Sigmoid colon (tissue), 7 donors: Measurements from ENCODE around the gene ORMDL1. TPM values are rescaled to one million over a fixed set of nuclear protein-coding genes. Genes with fewer than 3 reads are reported as not detected.
"Not testable (repeated sequence)": the region's sequence is repeated elsewhere in the genome, so short reads cannot be mapped to it uniquely, and the experiment has no call there.

Experiments
- DNase-seq: peaks from one replicate; pipeline ENCODE4 v3.0.0-alpha.2; 2019
- H3K27ac ChIP-seq, 4 donors: fragments of 200-600 bp; sonication (generic); one replicate each; pipeline ENCODE4 v1.5.1; 2016 to 2019; ENCODE audit warnings: mild to moderate bottlenecking in 1 of 4
- H3K27me3 ChIP-seq, 3 donors: fragments of 200-600 bp; sonication (generic); one replicate each; pipeline ENCODE4 v1.5.1; 2019; ENCODE audit warnings: mild to moderate bottlenecking in 1 of 3
- H3K36me3 ChIP-seq, 4 donors: fragments of 200-600 bp; sonication (generic); one replicate each; pipeline ENCODE4 v1.5.1; 2016 to 2019
- H3K4me1 ChIP-seq, 4 donors: fragments of 200-600 bp; sonication (generic); one replicate each; pipeline ENCODE4 v1.5.1; 2017 to 2019
- H3K4me3 ChIP-seq, 4 donors: fragments of 200-600 bp; sonication (generic); one replicate each; pipeline ENCODE4 v1.5.1; 2017 to 2019; ENCODE audit warnings: mild to moderate bottlenecking in 2 of 4, moderate library complexity in 1 of 4
- H3K9me3 ChIP-seq, 4 donors: fragments of 200-600 bp in 3 of 4; sonication (generic) in 3 of 4; one replicate each; pipeline versions ENCODE4 v1.5.1 to v1.6.1; 2013 to 2019
- EP300 ChIP-seq, 4 donors: sonication (generic); formaldehyde crosslinking; IDR thresholded peaks; one replicate each; pipeline ENCODE4 v1.6.1; 2017; ENCODE audit warnings: antibody characterized with exemption in 4 of 4
- POLR2A ChIP-seq, 2 donors: fragments of 450-650 bp; IDR thresholded peaks; one replicate each; pipeline ENCODE4 v1.6.1; 2016; ENCODE audit warnings: antibody characterized with exemption in 2 of 2, mild to moderate bottlenecking in 2 of 2, moderate library complexity in 2 of 2
- POLR2AphosphoS5 ChIP-seq, 4 donors: sonication (generic); formaldehyde crosslinking; IDR thresholded peaks; one replicate each; pipeline ENCODE4 v1.6.1; 2017; ENCODE audit warnings: antibody characterized with exemption in 4 of 4
- WGBS, 2 donors: extraction: QIAGEN DNeasy Blood & Tissue Kit; methylation state at CpG; one replicate each; pipeline ENCODE4 v1.1.7; 2013; 5-methylcytosine and 5-hydroxymethylcytosine counted together
- intact Hi-C: fragments of 100-400 bp; cut with DNase I; formaldehyde crosslinking; loops from one replicate; pipeline ENCODE4 v1.15.1; 2023
- polyA plus RNA-seq, 3 donors: library from polyadenylated mRNA; stranded (reverse); fragments of 200-250 nt; gene quantifications; one replicate each; pipeline ENCODE4 v1.2.3, GENCODE V29; 2013
- total RNA-seq, 4 donors: library from RNA; depleted of rRNA; stranded (reverse); fragments of >200 nt; gene quantifications; one replicate each; pipeline ENCODE4 v1.1.0, GENCODE V29; 2016
- TF ChIP-seq, protein P1 (sequence below), 4 experiments: fragments of 450-650 bp in 3 of 4; fragments of 200-600 bp in 1 of 4; IDR thresholded peaks; one replicate each; pipeline ENCODE4 v1.5.1; 2016 to 2019; ENCODE audit warnings: antibody characterized with exemption in 4 of 4, mild to moderate bottlenecking in 3 of 4, moderate library complexity in 2 of 4
- donor health status: healthy with polysubstance abuse.
- donor health status: Bipolar disorder and iron deficiency.
- donor health status: healthy.

The ORMDL1 gene
- total and polyA plus RNA-seq, 7 donors: 18.7 to 83.9 (median 56.3) TPM

DNA sequence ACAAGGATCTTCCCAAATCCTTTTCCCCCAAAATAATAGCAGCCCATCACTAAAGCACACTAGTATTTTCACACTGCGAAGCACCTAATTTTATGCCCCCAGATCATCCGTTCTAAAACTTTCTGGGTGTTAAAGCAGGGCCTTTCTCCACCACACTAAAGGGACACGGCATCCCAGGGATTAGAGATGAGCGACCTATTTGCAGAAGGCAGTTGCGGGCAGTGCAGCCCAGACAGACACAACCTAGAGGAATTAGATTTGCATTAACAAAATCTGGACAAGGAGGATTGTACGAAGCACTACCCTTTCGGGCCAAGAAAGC, 21.9 kb downstream of the ORMDL1 start:
- Histone ChIP-seq H3K36me3 (peaks cover 0 to 9% (median 2%) of the 10 kb centered on the region in 4 donors), H3K27ac (peak overlapping the region; percentile 88 to 93 (median 89)), H3K4me1 (peaks cover 0 to 13% (median 9%) of the 10 kb centered on the region in 4 donors), H3K4me3 (peak overlapping the region; percentile 64 to 74 (median 71)), H3K27me3 (no peaks in the 10 kb centered on the region), H3K9me3 (no peaks in the 10 kb centered on the region)
- DNase-seq: no peak
- intact Hi-C loops: loop anchor here (2.0 kb wide), 2 partner anchors 23 to 101 kb away; partner anchors contain the start of genes ASNSD1, ORMDL1 and PMS1
- WGBS, 2 donors: 0 to 1% methylated on average over 7 of the region's 7 CpGs
- TF ChIP-seq POLR2AphosphoS5 (IDR thresholded peaks at IDR 0.05) (no peak), POLR2A (IDR thresholded peaks at IDR 0.05) (no peak)
- TF ChIP-seq, protein P1, sequence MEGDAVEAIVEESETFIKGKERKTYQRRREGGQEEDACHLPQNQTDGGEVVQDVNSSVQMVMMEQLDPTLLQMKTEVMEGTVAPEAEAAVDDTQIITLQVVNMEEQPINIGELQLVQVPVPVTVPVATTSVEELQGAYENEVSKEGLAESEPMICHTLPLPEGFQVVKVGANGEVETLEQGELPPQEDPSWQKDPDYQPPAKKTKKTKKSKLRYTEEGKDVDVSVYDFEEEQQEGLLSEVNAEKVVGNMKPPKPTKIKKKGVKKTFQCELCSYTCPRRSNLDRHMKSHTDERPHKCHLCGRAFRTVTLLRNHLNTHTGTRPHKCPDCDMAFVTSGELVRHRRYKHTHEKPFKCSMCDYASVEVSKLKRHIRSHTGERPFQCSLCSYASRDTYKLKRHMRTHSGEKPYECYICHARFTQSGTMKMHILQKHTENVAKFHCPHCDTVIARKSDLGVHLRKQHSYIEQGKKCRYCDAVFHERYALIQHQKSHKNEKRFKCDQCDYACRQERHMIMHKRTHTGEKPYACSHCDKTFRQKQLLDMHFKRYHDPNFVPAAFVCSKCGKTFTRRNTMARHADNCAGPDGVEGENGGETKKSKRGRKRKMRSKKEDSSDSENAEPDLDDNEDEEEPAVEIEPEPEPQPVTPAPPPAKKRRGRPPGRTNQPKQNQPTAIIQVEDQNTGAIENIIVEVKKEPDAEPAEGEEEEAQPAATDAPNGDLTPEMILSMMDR (IDR thresholded peaks at IDR 0.05): no peak

DNA sequence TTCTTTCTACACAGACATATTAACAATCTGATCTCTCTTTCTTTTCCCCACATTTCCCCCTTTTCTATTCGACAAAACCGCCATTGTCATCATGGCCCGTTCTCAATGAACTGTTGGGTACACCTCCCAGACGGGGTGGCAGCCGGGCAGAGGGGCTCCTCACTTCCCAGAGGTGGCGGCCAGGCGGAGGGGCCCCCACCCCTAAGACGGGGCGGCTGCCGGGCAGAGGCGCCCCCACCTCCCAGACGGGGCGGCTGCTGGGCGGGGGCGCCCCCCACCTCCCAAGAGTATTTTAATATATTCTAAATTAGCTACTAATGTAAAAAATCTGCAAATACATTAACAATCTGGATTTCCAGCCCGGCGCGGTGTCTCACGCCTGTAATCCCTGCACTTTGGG, 24.0 kb downstream of the ORMDL1 start:
- H3K9me3 ChIP-seq, H3K27ac ChIP-seq, intact Hi-C loops, H3K27me3 ChIP-seq, H3K36me3 ChIP-seq, H3K4me3 ChIP-seq, DNase-seq: not testable (repeated sequence)
- 98% methylated on average over 18 of the region's 19 CpGs for WGBS, 2 donors
- peaks cover 0 to 13% (median 9%) of the 10 kb centered on the region in 4 donors for H3K4me1 ChIP-seq

DNA sequence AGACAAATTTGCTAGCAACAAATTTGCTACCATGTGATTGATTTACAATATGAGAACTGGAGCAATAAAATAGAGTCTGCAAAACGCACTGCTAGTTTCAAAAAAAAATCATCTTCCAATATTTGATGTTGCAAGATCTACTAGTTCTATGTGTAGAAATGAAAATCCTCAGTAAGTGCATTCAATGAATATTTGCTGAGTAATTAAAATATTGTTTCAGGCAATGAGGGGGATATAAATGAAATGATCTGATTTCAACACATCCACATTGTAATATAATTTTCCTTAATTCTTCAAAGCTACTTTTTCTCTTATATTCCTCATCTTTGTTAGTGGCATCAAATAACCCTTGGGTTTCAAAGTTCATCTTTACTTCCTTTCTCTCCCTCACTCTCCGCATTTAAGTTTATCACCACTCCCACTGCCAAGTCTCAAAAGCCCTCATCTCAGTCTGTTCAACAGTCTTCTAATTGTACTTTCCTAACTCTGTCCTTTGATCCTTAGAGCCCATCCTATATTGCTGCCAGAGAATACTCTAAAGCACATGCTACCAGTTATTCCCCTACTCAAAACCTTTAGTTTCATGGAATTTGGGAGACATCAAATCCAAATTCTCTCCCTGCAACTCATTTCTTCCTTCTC, 27.7 kb downstream of the ORMDL1 start:
- Histone ChIP-seq H3K4me1 (peaks cover 0 to 1% (median 0%) of the 10 kb centered on the region in 4 donors), H3K27ac (no peak overlapping the region), H3K9me3 (no peaks in the 10 kb centered on the region), H3K36me3 (peaks cover 0 to 38% (median 6%) of the 10 kb centered on the region in 4 donors), H3K4me3 (no peak overlapping the region), H3K27me3 (no peaks in the 10 kb centered on the region)
- intact Hi-C loops: no loop called here
- WGBS, 2 donors: 23 to 60% methylated on average over 2 of the region's 2 CpGs
- no peak for DNase-seq
- TF ChIP-seq POLR2A (IDR thresholded peaks at IDR 0.05) (no peak), POLR2AphosphoS5 (IDR thresholded peaks at IDR 0.05) (no peak), EP300 (IDR thresholded peaks at IDR 0.05) (no peak)
- TF ChIP-seq, protein P1 (IDR thresholded peaks at IDR 0.05): no peak

DNA sequence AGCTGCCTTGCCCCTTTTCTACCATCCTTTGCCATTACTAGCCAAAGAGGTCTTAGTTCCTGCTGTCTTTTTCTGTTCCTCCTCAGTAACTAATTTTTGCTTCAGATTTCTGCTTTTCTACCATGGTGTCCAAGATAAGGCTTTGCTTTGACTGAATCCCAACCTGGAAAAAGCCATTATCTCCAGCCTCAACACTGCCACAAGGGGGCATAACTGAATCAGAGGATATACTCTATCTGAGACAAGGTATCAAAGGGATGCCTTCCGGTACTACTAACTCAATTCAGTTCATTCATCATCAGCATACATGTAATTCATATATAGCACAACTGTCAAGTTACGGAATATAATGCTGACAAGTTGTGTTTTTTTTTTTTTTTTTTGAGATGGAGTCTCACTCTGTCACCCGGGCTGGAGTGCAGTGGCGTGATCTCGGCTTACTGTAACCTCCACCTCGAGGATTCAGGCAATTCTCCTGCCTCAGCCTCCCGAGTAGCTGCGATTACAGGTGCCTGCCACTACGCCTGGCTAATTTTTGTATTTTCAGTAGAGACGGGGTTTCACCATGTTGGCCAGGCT, 33.0 kb downstream of the ORMDL1 start:
- Histone ChIP-seq H3K9me3 (no peaks in the 10 kb centered on the region), H3K36me3 (peaks cover 6 to 69% (median 9%) of the 10 kb centered on the region in 4 donors), H3K27ac (no peak overlapping the region), H3K4me1 (no peaks in the 10 kb centered on the region), H3K4me3 (no peak overlapping the region), H3K27me3 (no peaks in the 10 kb centered on the region)
- intact Hi-C loops: no loop called here
- 80 to 84% methylated on average over 10 of the region's 10 CpGs for WGBS, 2 donors
- TF ChIP-seq, protein P1 (IDR thresholded peaks at IDR 0.05): peak; percentile 19 to 50 (median 32)
- no peak for TF ChIP-seq POLR2AphosphoS5 (IDR thresholded peaks at IDR 0.05)
- no peak for DNase-seq

DNA sequence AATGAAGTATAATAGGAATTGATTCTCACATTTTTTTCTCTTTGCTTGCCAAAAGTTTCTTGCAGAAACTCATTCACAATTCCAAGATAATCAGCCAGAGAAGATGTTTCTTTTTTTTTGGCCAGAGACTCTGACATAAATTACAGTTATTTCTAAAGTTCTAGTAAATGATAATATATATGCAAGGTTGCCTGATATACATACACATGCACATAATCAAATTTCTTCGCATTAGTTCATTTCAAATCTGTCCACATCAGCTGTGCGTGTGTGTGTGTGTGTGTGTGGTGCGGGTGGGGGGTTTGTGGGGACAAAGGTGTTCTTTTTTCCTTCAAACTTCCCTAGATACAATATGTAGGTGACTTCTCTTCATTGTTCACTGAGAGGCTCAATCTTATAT, 54.7 kb downstream of the ORMDL1 start:
- no peak for DNase-seq
- TF ChIP-seq, protein P1 (IDR thresholded peaks at IDR 0.05): no peak
- no peak for TF ChIP-seq POLR2A (IDR thresholded peaks at IDR 0.05)
- no peak for TF ChIP-seq POLR2AphosphoS5 (IDR thresholded peaks at IDR 0.05)
- no peak for TF ChIP-seq EP300 (IDR thresholded peaks at IDR 0.05)
- Histone ChIP-seq H3K36me3 (peaks cover 0 to 8% (median 0%) of the 10 kb centered on the region in 4 donors), H3K27me3 (no peaks in the 10 kb centered on the region), H3K4me1 (no peaks in the 10 kb centered on the region), H3K27ac (no peak overlapping the region), H3K4me3 (no peak overlapping the region), H3K9me3 (no peaks in the 10 kb centered on the region)
- intact Hi-C loops: no loop called here
- WGBS, 2 donors: 86 to 87% methylated on average over 3 of the region's 3 CpGs
